Central memory CD8-positive, alpha-beta T cell (primary cell): ENCODE results near the gene DNMT3A.

Experiments
- ATAC-seq: fragments of 150-1000 bp; cut with Tn5 transposase; replicated peaks from 2 replicates; pipeline ENCODE4 v1.10.0; 2022; ENCODE audit warnings: mild to moderate bottlenecking, moderate FRiP score, moderate number of reproducible peaks; ENCODE audit not compliant: poor library complexity, severe bottlenecking; ENCODE audit errors: extremely low read depth
- DNase-seq, 2 donors: peaks; one replicate each; pipeline ENCODE4 v3.0.0; 2021; ENCODE audit warnings: low spot score in 2 of 2
- H3K27ac Mint-ChIP-seq: one replicate; pipeline ENCODE4 v1.8.0; 2022; ENCODE audit warnings: low read depth, mild to moderate bottlenecking, moderate library complexity, mixed read lengths
- H3K27me3 Mint-ChIP-seq: one replicate; pipeline ENCODE4 v1.8.0; 2022; ENCODE audit warnings: mixed read lengths
- H3K36me3 Mint-ChIP-seq: one replicate; pipeline ENCODE4 v1.8.0; 2022; ENCODE audit warnings: mild to moderate bottlenecking, moderate library complexity, mixed read lengths; ENCODE audit not compliant: insufficient read depth
- H3K4me1 Mint-ChIP-seq: one replicate; pipeline ENCODE4 v1.8.0; 2022; ENCODE audit warnings: mixed read lengths
- H3K4me3 Mint-ChIP-seq: one replicate; pipeline ENCODE4 v1.8.0; 2022; ENCODE audit warnings: mild to moderate bottlenecking, moderate library complexity, mixed read lengths
- H3K9me3 Mint-ChIP-seq: one replicate; pipeline ENCODE4 v1.8.0; 2022; ENCODE audit warnings: mixed read lengths

Gene DNMT3A

DNA sequence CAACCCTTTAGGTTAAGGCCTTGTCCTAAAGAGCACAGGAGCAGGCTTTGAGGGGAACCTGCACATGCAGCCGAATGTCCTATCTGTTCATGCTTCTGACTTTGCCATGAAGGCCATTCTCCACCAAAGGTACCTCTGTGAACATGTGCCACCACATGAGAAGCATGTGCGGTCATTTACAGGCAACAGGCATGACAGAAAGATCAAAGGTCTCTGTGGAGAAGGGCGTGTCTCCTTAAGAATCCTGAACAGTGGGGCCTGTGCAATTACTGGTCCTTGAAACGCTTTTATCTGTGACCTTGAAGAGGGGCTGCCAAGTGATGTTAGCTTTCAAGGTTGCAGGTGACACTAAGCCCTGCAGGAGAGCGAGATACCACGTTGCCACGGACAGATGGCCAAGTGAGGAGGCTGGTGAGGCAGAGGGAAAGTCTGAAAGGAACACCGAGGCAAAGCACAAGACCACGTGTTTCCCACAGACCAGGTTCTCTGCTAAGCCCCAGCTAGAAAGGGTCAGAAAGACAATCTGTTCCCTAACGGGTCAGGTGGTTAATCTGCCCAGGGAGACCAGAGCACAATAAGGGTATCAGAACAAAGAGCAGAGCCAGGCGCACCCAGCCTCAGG lies 153.9 kb downstream of the DNMT3A start:
- no peak overlapping the region for H3K27ac Mint-ChIP-seq
- H3K27me3 Mint-ChIP-seq: peaks cover 9% of the 10 kb centered on the region
- DNase-seq (no peak), ATAC-seq (no peak)
- no peak overlapping the region for H3K4me3 Mint-ChIP-seq
- H3K36me3 Mint-ChIP-seq: no peaks in the 10 kb centered on the region
- no peaks in the 10 kb centered on the region for H3K4me1 Mint-ChIP-seq
- no peaks in the 10 kb centered on the region for H3K9me3 Mint-ChIP-seq

DNA sequence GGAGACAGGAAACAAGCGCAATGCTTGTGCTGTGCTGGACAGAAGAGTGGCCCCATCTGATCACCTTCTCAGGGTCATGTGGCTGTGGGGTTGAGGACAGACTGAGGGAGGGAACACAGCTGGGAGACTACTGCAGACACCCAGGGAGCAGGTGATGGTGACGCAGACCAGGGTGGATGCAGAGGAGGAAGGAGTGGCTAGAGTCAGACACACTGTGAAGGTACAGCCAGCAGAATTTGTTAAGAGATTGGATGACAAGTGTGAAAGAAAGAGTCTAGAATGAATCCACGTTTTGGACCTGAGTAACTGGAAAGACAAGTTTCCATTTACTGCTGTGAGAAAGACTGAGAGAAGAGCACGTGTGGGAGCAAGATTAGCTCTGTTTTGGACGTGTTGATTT lies 157.5 kb downstream of the DNMT3A start:
- DNase-seq (no peak), ATAC-seq (no peak)
- no peaks in the 10 kb centered on the region for H3K9me3 Mint-ChIP-seq
- H3K27ac Mint-ChIP-seq: no peak overlapping the region
- H3K36me3 Mint-ChIP-seq: no peaks in the 10 kb centered on the region
- peaks cover 11% of the 10 kb centered on the region for H3K27me3 Mint-ChIP-seq
- no peak overlapping the region for H3K4me3 Mint-ChIP-seq
- no peaks in the 10 kb centered on the region for H3K4me1 Mint-ChIP-seq

DNA sequence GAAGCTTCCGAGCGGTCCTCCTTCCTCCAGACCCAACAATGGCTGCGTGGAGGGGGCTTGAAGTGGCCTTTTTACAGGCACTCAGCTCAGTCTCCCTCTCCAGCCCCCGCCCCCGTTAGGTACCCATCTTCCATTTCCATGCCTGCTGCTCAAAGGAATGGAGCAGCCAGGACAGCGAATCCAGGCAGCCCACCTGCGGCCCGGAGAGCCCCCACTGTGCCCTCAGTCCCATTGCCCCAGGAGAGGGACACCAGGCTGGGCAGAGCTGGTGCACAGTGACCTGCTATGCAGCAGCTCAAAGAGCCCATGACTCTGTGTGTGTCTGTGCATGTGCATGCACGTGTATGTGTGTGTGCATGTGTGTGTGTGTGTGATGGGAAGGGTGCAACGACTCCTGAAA lies 162.7 kb downstream of the DNMT3A start:
- ATAC-seq (no peak), DNase-seq (no peak)
- Mint-ChIP-seq H3K36me3 (no peaks in the 10 kb centered on the region), H3K9me3 (no peaks in the 10 kb centered on the region), H3K4me1 (no peaks in the 10 kb centered on the region), H3K27me3 (peaks cover 46% of the 10 kb centered on the region), H3K4me3 (no peak overlapping the region), H3K27ac (no peak overlapping the region)
